ENCODE data around the gene NFYA. TPM values are rescaled to one million over a fixed set of nuclear protein-coding genes. Genes with fewer than 3 reads are reported as not detected.

The NFYA gene
- total and polyA plus RNA-seq, 4 donors, result 2.2 to 28.4 (median 10.1) TPM

- WGBS, result 33% methylated on average over 1 of the region's 1 CpG
- peaks cover 5 to 18% (median 10%) of the 10 kb centered on the region in 4 donors for H3K4me1 ChIP-seq (ENCODE audit: control insufficient read depth in 4 of 4, insufficient read depth in 4 of 4, low read length in 3 of 4)
- peak in 1 of 2 donors; percentile 21 for TF ChIP-seq HNF4A (conservative IDR thresholded peaks at IDR 0.05)
- no peak for TF ChIP-seq EGR1 (IDR thresholded peaks at IDR 0.05; ENCODE audit: low read depth in 2 of 2)
- peak; percentile 50 for TF ChIP-seq SP1 (IDR thresholded peaks at IDR 0.05)
- TF ChIP-seq CTCF (IDR thresholded peaks at IDR 0.05; ENCODE audit: low read depth, low read length, missing input control), result no peak
- TF ChIP-seq FOXA2 (IDR thresholded peaks at IDR 0.05), result no peak
- TF ChIP-seq TAF1 (conservative IDR thresholded peaks at IDR 0.05), result no peak
- no peak for TF ChIP-seq NR2F2 (IDR thresholded peaks at IDR 0.05)
- TF ChIP-seq MAX (IDR thresholded peaks at IDR 0.05), result peak; percentile 15
- no peak for TF ChIP-seq FOXA1 (IDR thresholded peaks at IDR 0.05)
- peak; percentile 21 to 48 for TF ChIP-seq RAD21 (IDR thresholded peaks at IDR 0.05)
- no peak for TF ChIP-seq YY1 (IDR thresholded peaks at IDR 0.05)
- no peak for TF ChIP-seq GABPA (IDR thresholded peaks at IDR 0.05 in 1 of 2, conservative IDR thresholded peaks at IDR 0.05 in 1 of 2)
- TF ChIP-seq ATF3 (IDR thresholded peaks at IDR 0.05), result no peak
- no peak for TF ChIP-seq ZBTB33 (IDR thresholded peaks at IDR 0.05)
- TF ChIP-seq HNF4G (IDR thresholded peaks at IDR 0.05), result no peak
- no peak for TF ChIP-seq REST (IDR thresholded peaks at IDR 0.05)
- TF ChIP-seq RXRA (IDR thresholded peaks at IDR 0.05), result peak in 1 of 2 donors; percentile 11
- TF ChIP-seq JUND (IDR thresholded peaks at IDR 0.05), result no peak
- H3K4me3 ChIP-seq (ENCODE audit: low read depth in 1 of 3, low read length in 3 of 3), result no peak overlapping the region
- no peaks in the 10 kb centered on the region for H3K9me3 ChIP-seq (ENCODE audit: control insufficient read depth in 4 of 4, low read length in 3 of 4)
- no peak for DNase-seq (ENCODE audit: low spot score)
- peak overlapping the region in 1 of 2 donors; percentile 18 for H3K27ac ChIP-seq (ENCODE audit: low read depth in 1 of 2, low read length in 2 of 2)
- peak overlapping the region in 1 of 2 donors; percentile 31 for H3K9ac ChIP-seq (ENCODE audit: low read depth in 1 of 2, low read length in 2 of 2)
- no peaks in the 10 kb centered on the region for H3K27me3 ChIP-seq (ENCODE audit: control insufficient read depth in 4 of 4, insufficient read depth in 4 of 4, low read length in 3 of 4)
- H3K36me3 ChIP-seq (ENCODE audit: control insufficient read depth in 4 of 4, insufficient read depth in 3 of 4, low read depth in 1 of 4, low read length in 3 of 4), result peaks cover 19 to 66% (median 46%) of the 10 kb centered on the region in 4 donors
Measured at GRCh38 chr6:41090841-41091761, 18.3 kb downstream of the NFYA start.
